GM23338 (cell line): ENCODE measurements around the gene KCNB1. TPM values are rescaled to one million over a fixed set of nuclear protein-coding genes. Genes with fewer than 3 reads are reported as not detected.

Experiments used
- ATAC-seq: fragments of 200-7000 bp; cut with Tn5 transposase; 3 replicates; pipeline ENCODE4 v1.9.1; 2020
- DNase-seq: peaks from one replicate; pipeline ENCODE4 v3.0.0-alpha.2; 2015; ENCODE audit warnings: low spot score
- H2AFZ ChIP-seq: fragments of 200-600 bp; sonication (generic); 2 replicates; pipeline ENCODE4 v1.8.0; 2016; ENCODE audit warnings: antibody characterized with exemption, mild to moderate bottlenecking, moderate library complexity
- H3F3A ChIP-seq: fragments of 200-600 bp; sonication (generic); replicated peaks from 2 replicates; pipeline ENCODE4 v1.8.0; 2017; ENCODE audit warnings: antibody characterized with exemption, mixed run types, low read depth
- H3K27ac ChIP-seq: fragments of 200-600 bp; sonication (generic); 2 replicates; pipeline ENCODE4 v1.6.1; 2016; ENCODE audit warnings: low read depth
- H3K27me3 ChIP-seq: fragments of 200-600 bp; sonication (generic); 2 replicates; pipeline ENCODE4 v1.8.0; 2016; ENCODE audit warnings: mild to moderate bottlenecking, mixed run types, moderate library complexity; ENCODE audit not compliant: insufficient read depth
- H3K36me3 ChIP-seq: fragments of 200-600 bp; sonication (generic); 2 replicates; pipeline ENCODE4 v1.8.0; 2016; ENCODE audit warnings: mild to moderate bottlenecking; ENCODE audit not compliant: insufficient read depth
- H3K4me1 ChIP-seq: fragments of 200-600 bp; sonication (generic); 2 replicates; pipeline ENCODE4 v1.8.0; 2016; ENCODE audit warnings: mild to moderate bottlenecking, moderate library complexity; ENCODE audit not compliant: insufficient read depth
- H3K4me2 ChIP-seq: fragments of 200-600 bp; sonication (generic); 2 replicates; pipeline ENCODE4 v1.7.1; 2017; ENCODE audit warnings: mixed run types
- H3K4me3 ChIP-seq: fragments of 200-600 bp; sonication (generic); 2 replicates; pipeline ENCODE4 v1.6.1; 2016; ENCODE audit warnings: mixed run types
- H3K79me2 ChIP-seq: fragments of 200-600 bp; sonication (generic); replicated peaks from 2 replicates; pipeline ENCODE4 v1.8.0; 2017; ENCODE audit warnings: mild to moderate bottlenecking; ENCODE audit not compliant: insufficient read depth
- H3K9me2 ChIP-seq: fragments of 200-600 bp; sonication (generic); 2 replicates; pipeline ENCODE4 v1.8.0; 2017; ENCODE audit not compliant: insufficient read depth
- H4K20me1 ChIP-seq: fragments of 200-600 bp; sonication (generic); replicated peaks from 2 replicates; pipeline ENCODE4 v1.8.0; 2017; ENCODE audit warnings: mild to moderate bottlenecking; ENCODE audit not compliant: insufficient read depth
- H3K27ac Mint-ChIP-seq: 2 replicates; pipeline ENCODE4 v1.8.0; 2020; ENCODE audit warnings: inconsistent platforms, mild to moderate bottlenecking, moderate library complexity, mixed read lengths
- H3K27me3 Mint-ChIP-seq: 3 replicates; pipeline ENCODE4 v1.8.0; 2022; ENCODE audit warnings: low read depth, mild to moderate bottlenecking, moderate library complexity, mixed read lengths, inconsistent platforms; ENCODE audit not compliant: insufficient read depth, poor library complexity
- H3K36me3 Mint-ChIP-seq: 3 replicates; pipeline ENCODE4 v1.8.0; 2021; ENCODE audit warnings: low read depth, mild to moderate bottlenecking, inconsistent platforms, moderate library complexity, mixed read lengths
- H3K4me1 Mint-ChIP-seq: 3 replicates; pipeline ENCODE4 v1.8.0; 2020; ENCODE audit warnings: mild to moderate bottlenecking, inconsistent platforms, mixed read lengths
- H3K4me3 Mint-ChIP-seq: 3 replicates; pipeline ENCODE4 v1.8.0; 2021; ENCODE audit warnings: moderate library complexity, mild to moderate bottlenecking, inconsistent platforms, mixed read lengths
- H3K9me3 Mint-ChIP-seq: 3 replicates; pipeline ENCODE4 v1.8.0; 2020; ENCODE audit warnings: moderate library complexity, mild to moderate bottlenecking, inconsistent platforms, mixed read lengths
- CTCF ChIP-seq, 2 experiments: fragments of 200-600 bp in 1 of 2; sonication (generic) in 1 of 2; conservative IDR thresholded peaks; 2 replicates each; pipeline versions ENCODE4 v1.5.1 to v1.6.1; 2016 to 2017; ENCODE audit warnings: antibody characterized with exemption in 2 of 2, low read depth in 2 of 2, mild to moderate bottlenecking in 2 of 2, moderate library complexity in 1 of 2
- ETS1 ChIP-seq: IDR thresholded peaks from 2 replicates; pipeline ENCODE4 v1.6.1; 2016; ENCODE audit warnings: antibody characterized with exemption
- EZH2 ChIP-seq: fragments of 200-600 bp; sonication (generic); IDR thresholded peaks from one replicate; pipeline ENCODE4 v1.8.0; 2017; ENCODE audit warnings: antibody characterized with exemption, mild to moderate bottlenecking, low read depth; ENCODE audit not compliant: unreplicated experiment
- JUNB ChIP-seq: IDR thresholded peaks from one replicate; pipeline ENCODE4 v1.6.1; 2016; ENCODE audit warnings: antibody characterized with exemption; ENCODE audit not compliant: unreplicated experiment
- NANOG ChIP-seq: IDR thresholded peaks from 2 replicates; pipeline ENCODE4 v1.6.1; 2016; ENCODE audit warnings: antibody characterized with exemption, borderline replicate concordance
- REST ChIP-seq: IDR thresholded peaks from one replicate; pipeline ENCODE4 v1.6.1; 2018; ENCODE audit warnings: antibody characterized with exemption; ENCODE audit not compliant: unreplicated experiment
- ZNF114 ChIP-seq: fragments of 250-450 bp; sonication (Bioruptor Pico); IDR thresholded peaks from 2 replicates; pipeline ENCODE4 v1.5.0; 2020; ENCODE audit warnings: mild to moderate bottlenecking, moderate library complexity
- ZNF331 ChIP-seq: fragments of 250-450 bp; sonication (Bioruptor Pico); IDR thresholded peaks from 2 replicates; pipeline ENCODE4 v1.5.0; 2020; ENCODE audit warnings: low read depth, mild to moderate bottlenecking, moderate library complexity
- ZNF462 ChIP-seq: fragments of 250-450 bp; sonication (Bioruptor Pico); IDR thresholded peaks from 2 replicates; pipeline ENCODE4 v1.5.0; 2020; ENCODE audit warnings: mild to moderate bottlenecking, moderate library complexity
- polyA plus RNA-seq: library from polyadenylated mRNA; unstranded; fragments of >200 nt; fragmentation: Nextera tagmentation; extraction: Ambion mirVana; gene quantifications from 2 replicates; pipeline ENCODE4 v1.2.1, GENCODE V29; 2016
- total RNA-seq: library from RNA; depleted of rRNA; stranded (reverse); fragments of >200 nt; shearing (Covaris generic); gene quantifications from 2 replicates; pipeline ENCODE4 v1.2.3, GENCODE V29; 2014

The KCNB1 gene
- total and polyA plus RNA-seq, 2 experiments from 2014 or later, result 0.28 to 0.29 TPM

- TF ChIP-seq ZNF462 (CRISPR knock-in tag), result no peak
- no peak for TF ChIP-seq ZNF114 (CRISPR knock-in tag)
- no peak for TF ChIP-seq EZH2
These were observed 133.4 kb downstream of the KCNB1 start (continued) for GRCh38 chr20:49349078-49349477.

GRCh38 chr20:49348563-49348962, 133.9 kb downstream of the KCNB1 start:
- no peaks in the 10 kb centered on the region for H3K4me1 ChIP-seq
- H3K4me2 ChIP-seq, result no peak overlapping the region
- Mint-ChIP-seq H3K27me3 (peaks cover 11% of the 10 kb centered on the region), H3K9me3 (no peaks in the 10 kb centered on the region), H3K27ac (no peak overlapping the region), H3K4me1 (peaks cover 6% of the 10 kb centered on the region; the same call in 1 of the 3 replicates), H3K36me3 (no peaks in the 10 kb centered on the region), H3K4me3 (no peak overlapping the region)
- no peaks in the 10 kb centered on the region for H3K79me2 ChIP-seq
- no peak for ATAC-seq
- H3K27ac ChIP-seq, result no peak overlapping the region
- no peaks in the 10 kb centered on the region for H3K36me3 ChIP-seq
- H3K4me3 ChIP-seq, result no peak overlapping the region
- DNase-seq, result no peak
- H2AFZ ChIP-seq, result no peak overlapping the region
- no peaks in the 10 kb centered on the region; the same call in 1 of the 2 replicates for H4K20me1 ChIP-seq
- 0 out of 2 replicates have a peak, but pooled peaks cover 3% of the 10 kb centered on the region for H3F3A ChIP-seq
- no peaks in the 10 kb centered on the region for H3K9me2 ChIP-seq
- no peaks in the 10 kb centered on the region for H3K27me3 ChIP-seq
- TF ChIP-seq ETS1 (no peak), REST (no peak), JUNB (no peak), ZNF331 (CRISPR knock-in tag) (no peak), CTCF (conservative IDR thresholded peaks at IDR 0.05; ENCODE audit: low read depth in 2 of 2) (no peak), EZH2 (no peak), NANOG (no peak)
